ENCODE measurements around the gene C11orf54.

Gene C11orf54

DNA sequence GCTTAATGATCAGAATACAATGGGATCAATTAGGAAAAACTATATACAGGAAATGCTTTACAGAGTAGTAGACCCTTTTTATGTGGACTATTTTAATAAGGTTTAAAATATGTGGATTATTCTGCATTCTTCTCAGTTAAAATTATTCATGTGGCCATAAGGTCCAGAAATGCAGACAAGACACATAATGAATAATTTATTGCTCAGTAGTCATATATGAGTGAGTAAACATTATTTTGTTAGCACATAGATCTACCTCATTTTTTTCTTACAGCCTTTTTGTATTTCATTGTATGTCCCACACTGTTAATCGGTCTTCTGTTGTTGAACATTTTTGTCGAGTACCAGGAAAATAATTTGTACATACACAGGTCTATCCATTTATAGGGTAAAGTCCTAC lies 63.4 kb downstream of the C11orf54 start:
- CTCF ChIA-PET, result no interaction called here
- TF ChIP-seq CTCF (IDR thresholded peaks at IDR 0.05; ENCODE audit: insufficient read depth, low read length, missing control alignments), result no peak
- DNase-seq (ENCODE audit: low read depth, low spot score), result no peak
- H3K4me3 ChIP-seq (ENCODE audit: low read depth, low read length), result no peak overlapping the region
- POLR2A ChIA-PET, result no interaction called here

DNA sequence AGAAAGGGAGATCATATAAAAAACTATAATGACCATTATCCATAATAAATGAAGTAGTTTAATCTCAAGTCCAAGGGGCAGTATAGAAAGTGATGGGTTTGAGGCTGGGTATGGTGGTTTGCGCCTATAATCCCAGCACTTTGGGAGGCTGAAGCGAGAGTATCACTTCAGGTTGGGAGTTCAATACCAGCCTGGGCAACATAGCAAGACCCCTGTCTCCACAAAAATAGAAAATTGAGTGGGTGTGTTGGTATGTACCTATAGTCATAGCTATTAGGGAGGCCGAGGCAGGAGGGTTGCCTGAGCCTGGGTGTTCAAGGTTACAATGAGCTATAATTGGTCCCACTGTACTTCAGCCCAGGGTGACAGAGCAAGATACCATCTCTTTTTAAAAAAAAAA lies 66.5 kb downstream of the C11orf54 start:
- no peak for TF ChIP-seq CTCF (IDR thresholded peaks at IDR 0.05; ENCODE audit: insufficient read depth, low read length, missing control alignments)
- DNase-seq (ENCODE audit: low read depth, low spot score), result no peak
- ChIA-PET CTCF (interaction anchor here (0.9 to 1.7 kb wide), 3 partner anchors 10 to 32 kb away, joined by 3 to 5 read pairs (median 4); partner anchors contain the start of gene MED17), POLR2A (no interaction called here)
- no peak overlapping the region for H3K4me3 ChIP-seq (ENCODE audit: low read depth, low read length)

DNA sequence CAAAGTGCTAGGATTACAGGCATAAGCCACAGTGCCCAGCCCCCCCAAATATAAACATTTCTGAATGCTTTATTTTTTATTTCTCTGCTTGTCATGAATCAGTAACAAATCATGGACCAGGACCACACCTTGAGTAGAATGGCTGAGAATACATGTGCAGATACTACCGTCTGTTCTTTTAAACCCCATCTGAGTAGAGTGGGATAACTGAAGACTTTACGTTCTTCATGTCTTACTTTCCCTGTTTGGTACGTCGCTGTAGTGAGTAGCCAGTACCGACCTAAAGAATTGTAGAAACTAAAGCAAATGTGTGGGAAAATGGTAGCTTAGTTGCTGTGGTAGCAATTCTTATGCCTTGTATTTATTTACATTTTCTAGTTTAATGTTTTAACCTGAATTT lies 72.5 kb downstream of the C11orf54 start:
- no peak for TF ChIP-seq CTCF (IDR thresholded peaks at IDR 0.05; ENCODE audit: insufficient read depth, low read length, missing control alignments)
- DNase-seq (ENCODE audit: low read depth, low spot score), result no peak
- POLR2A ChIA-PET, result no interaction called here
- CTCF ChIA-PET, result interaction anchor here (1.2 kb wide), 1 partner anchor 19 kb away, joined by 3 read pairs; no protein-coding TSS in a partner anchor
- no peak overlapping the region for H3K4me3 ChIP-seq (ENCODE audit: low read depth, low read length)

All from AG04449 (cell line).